Thyroid gland (tissue), 4 donors: ENCODE results near the gene DIP2B. TPM values are rescaled to one million over a fixed set of nuclear protein-coding genes. Genes with fewer than 3 reads are reported as not detected.

Experiments
- DNase-seq, 2 donors: peaks; one replicate each; pipeline ENCODE4 v3.0.0-alpha.2; 2019
- H3K27ac ChIP-seq, 3 donors: fragments of 200-600 bp; sonication (generic); 1 replicate in 2 of 3; 2 replicates in 1 of 3; pipeline ENCODE4 v1.5.1; 2016 to 2019; ENCODE audit warnings: mild to moderate bottlenecking in 1 of 3, moderate library complexity in 1 of 3
- H3K27me3 ChIP-seq: fragments of 200-600 bp; sonication (generic); one replicate; pipeline ENCODE4 v1.5.1; 2019
- H3K36me3 ChIP-seq, 2 donors: fragments of 200-600 bp; sonication (generic); one replicate each; pipeline ENCODE4 v1.5.1; 2016 to 2019
- H3K4me1 ChIP-seq, 2 donors: fragments of 200-600 bp; sonication (generic); one replicate each; pipeline ENCODE4 v1.5.1; 2017 to 2019
- H3K4me3 ChIP-seq, 3 donors: fragments of 200-600 bp; sonication (generic); replicated peaks in 1 of 3; 1 replicate in 2 of 3; 2 replicates in 1 of 3; pipeline ENCODE4 v1.5.1; 2016; ENCODE audit warnings: mild to moderate bottlenecking in 1 of 3
- H3K9me3 ChIP-seq: fragments of 200-600 bp; sonication (generic); one replicate; pipeline ENCODE4 v1.5.1; 2017
- POLR2A ChIP-seq, 2 donors: fragments of 450-650 bp; IDR thresholded peaks; one replicate each; pipeline ENCODE4 v1.6.1; 2017; ENCODE audit warnings: antibody characterized with exemption in 2 of 2, mild to moderate bottlenecking in 2 of 2, moderate library complexity in 1 of 2
- WGBS, 2 donors: methylation state at CpG; one replicate each; pipeline ENCODE4 v1.1.5; 2017; 5-methylcytosine and 5-hydroxymethylcytosine counted together
- intact Hi-C: fragments of 100-400 bp; cut with DNase I; formaldehyde crosslinking; loops from one replicate; pipeline ENCODE4 v1.15.1; 2023
- total RNA-seq, 4 donors: library from RNA; depleted of rRNA; stranded (reverse); fragments of >200 nt; gene quantifications; one replicate each; pipeline ENCODE4 v1.2.3, GENCODE V29; 2016
- TF ChIP-seq, protein P1 (sequence below), 6 experiments: fragments of 200-600 bp in 3 of 6; fragments of 450-650 bp in 3 of 6; sonication (generic) in 3 of 6; IDR thresholded peaks; one replicate each; pipeline ENCODE4 v1.5.1; 2016 to 2019; ENCODE audit warnings: antibody characterized with exemption in 6 of 6, mild to moderate bottlenecking in 2 of 6, inconsistent platforms in 1 of 6, moderate library complexity in 1 of 6

DIP2B gene
- total RNA-seq, 4 donors from 2014 or later: 27.7 to 45.7 (median 32.4) TPM

GRCh38 chr12:50507474-50507838, 2.7 kb downstream of the DIP2B start:
- Histone ChIP-seq H3K36me3 (no peaks in the 10 kb centered on the region), H3K9me3 (no peaks in the 10 kb centered on the region), H3K4me1 (peaks cover 16 to 39% of the 10 kb centered on the region in 2 donors), H3K4me3 (no peak overlapping the region), H3K27me3 (no peaks in the 10 kb centered on the region), H3K27ac (no peak overlapping the region)
- 85% methylated on average over 11 of the region's 11 CpGs for WGBS, 2 donors
- no peak for TF ChIP-seq POLR2A (IDR thresholded peaks at IDR 0.05)
- TF ChIP-seq, protein P1, sequence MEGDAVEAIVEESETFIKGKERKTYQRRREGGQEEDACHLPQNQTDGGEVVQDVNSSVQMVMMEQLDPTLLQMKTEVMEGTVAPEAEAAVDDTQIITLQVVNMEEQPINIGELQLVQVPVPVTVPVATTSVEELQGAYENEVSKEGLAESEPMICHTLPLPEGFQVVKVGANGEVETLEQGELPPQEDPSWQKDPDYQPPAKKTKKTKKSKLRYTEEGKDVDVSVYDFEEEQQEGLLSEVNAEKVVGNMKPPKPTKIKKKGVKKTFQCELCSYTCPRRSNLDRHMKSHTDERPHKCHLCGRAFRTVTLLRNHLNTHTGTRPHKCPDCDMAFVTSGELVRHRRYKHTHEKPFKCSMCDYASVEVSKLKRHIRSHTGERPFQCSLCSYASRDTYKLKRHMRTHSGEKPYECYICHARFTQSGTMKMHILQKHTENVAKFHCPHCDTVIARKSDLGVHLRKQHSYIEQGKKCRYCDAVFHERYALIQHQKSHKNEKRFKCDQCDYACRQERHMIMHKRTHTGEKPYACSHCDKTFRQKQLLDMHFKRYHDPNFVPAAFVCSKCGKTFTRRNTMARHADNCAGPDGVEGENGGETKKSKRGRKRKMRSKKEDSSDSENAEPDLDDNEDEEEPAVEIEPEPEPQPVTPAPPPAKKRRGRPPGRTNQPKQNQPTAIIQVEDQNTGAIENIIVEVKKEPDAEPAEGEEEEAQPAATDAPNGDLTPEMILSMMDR (IDR thresholded peaks at IDR 0.05): no peak
- intact Hi-C loops: loop anchor here (5.0 kb wide), 1 partner anchor 130 kb away; no protein-coding TSS in a partner anchor
- no peak for DNase-seq

GRCh38 chr12:50507930-50508329, 3.1 kb downstream of the DIP2B start:
- WGBS, 2 donors: 81 to 82% methylated on average over 2 of the region's 2 CpGs
- H3K27ac ChIP-seq: no peak overlapping the region
- H3K9me3 ChIP-seq: no peaks in the 10 kb centered on the region
- peaks cover 16 to 39% of the 10 kb centered on the region in 2 donors for H3K4me1 ChIP-seq
- no peaks in the 10 kb centered on the region for H3K27me3 ChIP-seq
- intact Hi-C loops: loop anchor here (5.0 kb wide), 1 partner anchor 129 kb away; no protein-coding TSS in a partner anchor
- no peaks in the 10 kb centered on the region for H3K36me3 ChIP-seq
- H3K4me3 ChIP-seq: no peak overlapping the region
- TF ChIP-seq POLR2A (IDR thresholded peaks at IDR 0.05): no peak
- TF ChIP-seq, protein P1 (IDR thresholded peaks at IDR 0.05): no peak
- peak in 1 of 2 donors; percentile 21 for DNase-seq

DNA sequence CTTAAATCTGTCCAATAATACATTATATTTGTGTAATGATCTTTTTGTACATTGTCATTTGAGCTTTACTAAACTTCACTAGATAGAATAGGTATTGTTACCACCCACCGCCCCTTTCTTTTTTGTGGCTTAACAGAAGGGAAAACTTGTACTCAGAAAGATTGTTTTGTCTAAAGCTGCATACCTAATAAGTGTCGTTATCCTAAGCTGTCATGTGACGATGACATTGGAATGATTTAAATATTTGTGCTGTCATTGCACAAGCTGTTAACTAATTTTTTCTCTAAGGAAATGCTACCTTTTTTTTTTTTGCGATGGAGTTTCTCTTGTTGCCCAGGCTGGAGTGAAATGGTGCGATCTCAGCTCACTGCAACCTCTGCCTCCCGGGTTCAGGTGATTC, 3.6 kb downstream of the DIP2B start:
- Histone ChIP-seq H3K36me3 (no peaks in the 10 kb centered on the region), H3K27me3 (no peaks in the 10 kb centered on the region), H3K4me3 (no peak overlapping the region), H3K4me1 (peaks cover 16 to 39% of the 10 kb centered on the region in 2 donors), H3K27ac (no peak overlapping the region), H3K9me3 (no peaks in the 10 kb centered on the region)
- WGBS, 2 donors: 90 to 92% methylated on average over 6 of the region's 6 CpGs
- intact Hi-C loops: loop anchor here (5.0 kb wide), 1 partner anchor 129 kb away; no protein-coding TSS in a partner anchor
- DNase-seq: no peak
- TF ChIP-seq, protein P1 (IDR thresholded peaks at IDR 0.05): no peak

DNA sequence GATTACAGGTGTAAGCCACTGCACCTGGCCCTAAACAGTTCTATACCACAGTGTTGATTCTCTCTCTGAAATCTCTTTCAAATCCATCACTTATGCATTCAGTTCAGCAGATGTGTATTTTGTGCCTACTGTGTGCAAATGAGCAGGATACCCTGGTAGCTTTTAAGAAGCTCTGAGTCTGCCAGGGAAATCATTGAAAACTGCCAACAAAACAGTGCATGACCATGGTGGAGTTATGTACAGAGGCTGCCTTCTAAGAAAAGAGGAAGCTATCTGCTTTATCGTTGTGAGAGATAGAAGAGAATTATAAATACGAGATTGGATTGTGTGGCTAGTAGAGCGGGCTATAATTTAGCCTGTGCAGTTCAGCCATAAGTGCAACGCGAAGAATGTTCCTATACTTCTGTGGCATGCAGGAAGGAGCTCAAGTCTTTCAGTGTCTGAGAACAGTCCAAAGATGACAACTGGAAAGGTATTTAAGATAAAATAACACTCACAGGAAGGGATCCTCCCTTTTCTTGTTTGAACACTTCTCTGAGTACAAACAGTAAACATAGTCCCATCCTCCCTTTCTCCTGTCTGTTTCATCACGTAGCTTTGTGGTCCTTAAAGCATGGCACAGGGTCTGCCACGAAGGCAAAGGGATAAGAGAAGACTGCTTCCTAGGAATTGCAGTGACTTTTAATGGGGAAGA, 4.3 kb downstream of the DIP2B start:
- no peaks in the 10 kb centered on the region for H3K9me3 ChIP-seq
- intact Hi-C loops: loop anchor here (5.0 kb wide), 1 partner anchor 128 kb away; no protein-coding TSS in a partner anchor
- WGBS, 2 donors: 68 to 71% methylated on average over 7 of the region's 7 CpGs
- TF ChIP-seq POLR2A (IDR thresholded peaks at IDR 0.05): no peak
- TF ChIP-seq, protein P1 (IDR thresholded peaks at IDR 0.05): no peak
- H3K4me1 ChIP-seq: peaks cover 16 to 39% of the 10 kb centered on the region in 2 donors
- H3K36me3 ChIP-seq: no peaks in the 10 kb centered on the region
- no peak overlapping the region for H3K4me3 ChIP-seq
- H3K27me3 ChIP-seq: no peaks in the 10 kb centered on the region
- no peak overlapping the region for H3K27ac ChIP-seq
- no peak for DNase-seq

DNA sequence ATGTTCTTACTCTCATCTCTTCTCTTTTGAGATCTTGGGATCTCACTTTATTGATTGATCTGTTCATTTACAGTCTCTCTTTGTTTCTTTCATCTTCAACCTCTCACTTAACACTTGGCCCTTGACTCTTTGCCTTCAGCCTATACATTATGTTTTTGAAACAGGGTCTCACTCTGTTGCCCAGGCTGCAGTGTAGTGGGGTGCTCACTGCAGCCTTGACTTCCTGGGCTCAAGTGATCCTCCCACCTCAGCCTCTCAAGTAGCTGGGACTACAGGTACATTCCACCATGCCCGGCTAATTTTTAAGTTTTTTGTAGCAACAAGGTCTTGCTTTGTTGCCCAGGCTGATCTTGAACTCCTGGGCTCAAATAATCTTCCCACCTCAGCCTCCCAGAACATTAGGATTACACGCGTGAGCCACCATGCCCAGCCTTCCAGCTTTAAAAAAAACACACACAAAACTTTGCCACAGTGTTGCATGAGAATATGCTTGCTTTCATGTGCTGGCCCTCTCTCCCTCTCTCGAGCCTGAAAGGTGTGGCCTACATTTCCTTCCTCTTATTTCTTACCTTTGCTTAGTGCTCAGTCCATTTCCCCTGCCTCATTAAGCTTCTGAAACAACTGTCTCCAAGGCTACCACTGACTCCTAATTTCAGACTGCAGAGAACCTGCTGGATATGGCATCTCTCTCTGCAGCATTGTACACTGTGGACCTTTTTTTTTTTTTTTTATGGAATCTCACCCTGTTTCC, 9.9 kb downstream of the DIP2B start:
- 72 to 75% methylated on average over 4 of the region's 4 CpGs for WGBS, 2 donors
- no peaks in the 10 kb centered on the region for H3K36me3 ChIP-seq
- TF ChIP-seq, protein P1 (IDR thresholded peaks at IDR 0.05): no peak
- no peak for TF ChIP-seq POLR2A (IDR thresholded peaks at IDR 0.05)
- no peaks in the 10 kb centered on the region for H3K27me3 ChIP-seq
- intact Hi-C loops: no loop called here
- no peak overlapping the region for H3K4me3 ChIP-seq
- no peaks in the 10 kb centered on the region for H3K9me3 ChIP-seq
- no peak for DNase-seq
- peaks cover 9 to 21% of the 10 kb centered on the region in 2 donors for H3K4me1 ChIP-seq
- H3K27ac ChIP-seq: no peak overlapping the region
